ENCODE data around the gene DENND11.
"Not testable (repeated sequence)": the region's sequence is repeated elsewhere in the genome, so short reads cannot be mapped to it uniquely, and the experiment has no call there.

The DENND11 gene

DNA sequence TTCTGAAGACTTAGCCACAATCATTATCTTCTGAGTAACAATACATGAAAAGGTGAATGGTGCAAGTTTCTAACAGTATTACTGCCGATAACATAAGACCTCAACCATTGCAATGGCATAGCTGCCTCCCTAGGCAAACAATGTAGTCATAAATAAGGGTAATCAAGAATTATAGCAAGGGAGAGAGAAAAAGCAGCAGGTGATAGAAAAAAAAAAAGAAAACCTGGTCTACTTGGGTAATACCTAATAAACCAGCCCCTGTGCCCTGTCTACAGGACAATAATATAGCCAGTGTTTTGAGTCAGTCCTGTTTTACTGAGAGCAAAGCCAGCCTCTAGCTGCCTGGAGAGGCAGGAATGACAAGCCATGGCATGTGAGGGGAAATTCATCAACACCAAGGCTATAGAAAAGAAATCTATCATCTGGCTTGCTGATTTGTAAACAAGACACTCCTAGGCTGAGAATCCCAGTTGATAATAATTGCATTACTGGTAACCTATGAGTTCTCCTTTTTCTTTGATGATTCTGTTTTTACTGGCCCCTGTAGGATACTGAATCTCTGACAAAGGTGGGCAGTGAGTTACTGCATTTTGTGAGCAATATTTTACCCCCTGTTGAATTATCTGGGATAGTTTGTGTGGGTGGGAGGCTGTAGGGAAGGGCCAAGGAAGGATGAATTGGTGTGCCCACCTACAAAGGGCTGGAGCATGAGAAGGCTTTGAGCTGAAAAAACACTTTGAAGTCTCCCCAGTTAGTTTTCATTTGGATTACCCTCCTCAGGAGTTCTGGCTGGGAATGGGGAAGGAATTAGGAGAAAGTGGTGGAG lies 4.5 kb upstream of the DENND11 start:
- no peak for DNase-seq (ENCODE audit: low spot score)

DNA sequence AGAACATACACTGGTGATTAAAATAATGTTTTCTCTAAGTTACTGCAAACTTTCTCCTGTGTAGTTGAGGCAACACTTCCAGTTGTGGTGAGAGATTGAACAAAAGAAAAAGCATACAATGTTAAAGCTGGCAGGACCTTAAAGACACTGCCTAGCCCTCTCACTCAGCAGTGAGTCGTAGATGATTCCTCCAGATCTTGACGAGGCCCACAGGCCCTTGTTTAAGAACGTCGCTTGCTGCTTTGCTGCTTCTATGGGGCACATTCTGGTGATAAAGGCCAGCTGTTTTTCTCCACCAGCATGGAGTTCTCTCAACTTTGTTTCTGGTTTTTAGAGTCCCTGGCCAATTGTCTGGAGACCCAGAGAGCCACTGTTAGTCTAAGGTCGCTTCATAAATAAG lies 2.8 kb upstream of the DENND11 start:
- no peak for DNase-seq (ENCODE audit: low spot score)

DNA sequence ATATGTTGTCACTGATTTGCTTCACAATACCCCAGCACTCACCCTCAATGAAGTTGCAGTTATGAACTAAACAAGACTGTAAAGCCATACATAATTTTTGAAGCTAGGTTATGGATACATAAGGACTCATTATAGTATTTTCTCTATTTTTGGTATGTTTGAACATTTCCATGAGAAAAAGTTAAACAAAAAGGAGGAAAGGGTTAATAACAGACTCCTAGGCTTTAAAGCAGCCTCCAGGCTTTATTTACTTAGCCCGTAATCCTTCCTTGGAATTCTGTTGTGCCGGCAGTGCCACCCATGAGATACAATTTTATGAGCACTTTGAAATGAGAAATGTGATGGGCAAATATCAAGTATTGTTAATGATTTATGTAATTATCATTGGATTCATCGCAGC lies 2.1 kb upstream of the DENND11 start:
- DNase-seq (ENCODE audit: low spot score): no peak

GRCh38 chr7:141702892-141703291 lies 926 bp upstream of the DENND11 start:
- DNase-seq (ENCODE audit: low spot score): no peak

- DNase-seq (ENCODE audit: low spot score): peak; percentile 47
These were observed 398 bp downstream of the DENND11 start for GRCh38 chr7:141701489-141702046.

GRCh38 chr7:141700848-141701371 lies 1.1 kb downstream of the DENND11 start:
- DNase-seq (ENCODE audit: low spot score): no peak

- DNase-seq (ENCODE audit: low spot score): no peak
These were observed 1.6 kb downstream of the DENND11 start for GRCh38 chr7:141700296-141700847.

DNA sequence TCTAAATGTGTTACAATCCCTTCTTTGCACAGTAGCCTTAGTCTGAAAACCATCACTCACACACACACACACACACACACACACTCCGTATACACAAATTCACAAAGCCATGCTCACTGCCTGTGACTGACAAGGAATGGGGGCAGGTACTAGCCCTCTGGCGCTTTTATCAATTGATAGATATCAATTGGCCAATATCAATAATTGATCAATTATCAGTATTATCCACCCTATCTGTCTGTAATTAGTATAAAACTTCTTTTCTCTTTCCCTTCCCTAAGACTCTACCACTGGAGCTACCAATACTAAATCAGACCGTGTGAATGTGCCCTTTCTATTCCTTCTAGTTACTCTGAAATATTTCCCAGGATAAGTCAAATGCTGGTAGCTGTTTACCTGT lies 2.1 kb downstream of the DENND11 start:
- no peak for DNase-seq (ENCODE audit: low spot score)

DNA sequence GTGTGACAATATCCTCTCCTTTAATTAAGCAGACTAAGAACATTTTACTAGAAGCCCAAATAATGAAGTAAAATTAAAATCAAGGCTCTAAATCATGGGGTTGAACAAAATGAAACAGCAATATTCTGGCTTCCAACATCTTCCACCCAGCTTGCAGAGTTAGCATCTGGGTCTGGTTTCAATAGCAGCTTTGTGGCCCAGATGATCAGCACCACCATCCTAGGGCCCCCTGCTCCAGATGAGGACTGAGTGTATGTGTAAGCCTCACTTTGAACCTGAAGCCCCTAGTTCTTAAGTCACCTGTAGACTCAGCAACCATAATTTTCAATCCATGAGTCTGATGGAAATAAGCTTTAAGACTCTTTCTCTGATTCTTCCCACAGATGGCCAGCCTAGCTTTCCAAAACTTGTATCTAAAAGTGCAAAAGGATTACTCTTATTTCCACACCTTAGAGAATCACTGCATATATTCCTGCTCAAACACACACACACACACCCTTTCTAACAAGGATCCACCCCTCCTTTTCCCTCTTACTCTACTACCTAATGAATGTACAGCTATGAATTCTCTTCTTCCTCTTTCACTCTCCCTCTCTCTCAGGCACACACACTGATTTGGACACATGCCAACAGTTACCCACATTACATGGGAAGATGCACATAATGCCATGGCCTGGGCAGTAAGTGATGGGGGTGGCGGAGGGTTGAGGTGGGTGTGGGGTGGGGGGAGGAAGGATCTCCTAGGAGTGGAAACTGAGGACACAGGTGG lies 3.5 kb downstream of the DENND11 start:
- DNase-seq (ENCODE audit: low spot score): no peak

DNA sequence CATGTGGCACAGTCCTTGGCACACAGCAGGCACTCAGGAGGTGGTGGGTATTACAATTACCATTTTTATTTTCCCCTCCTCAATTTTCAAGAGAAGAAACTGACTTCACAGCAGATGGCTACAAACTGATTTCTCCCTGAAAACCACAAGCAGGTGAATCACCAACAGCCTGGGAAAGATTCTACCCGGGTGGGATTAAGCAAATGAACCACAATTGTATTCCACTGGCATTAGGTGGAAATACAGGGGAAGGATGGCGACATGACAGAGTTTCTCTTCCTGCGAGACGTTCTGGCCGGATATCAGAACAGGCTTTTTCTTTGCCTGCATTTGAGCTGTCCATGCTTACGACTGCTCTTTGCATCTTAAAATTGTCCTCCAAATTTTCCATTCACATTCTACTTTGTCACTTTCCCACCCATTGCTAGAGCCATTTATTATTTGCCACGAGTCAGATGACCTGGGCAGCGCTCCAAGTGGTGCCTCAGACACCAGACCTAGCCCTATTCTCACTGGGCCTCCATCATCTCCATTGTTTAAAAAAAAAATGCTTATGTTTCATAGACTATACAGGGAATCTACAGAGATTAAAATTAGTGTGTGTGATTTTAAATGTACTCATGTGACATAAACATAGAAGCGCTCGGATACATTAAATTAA lies 4.6 kb downstream of the DENND11 start:
- peak; percentile 77 for DNase-seq (ENCODE audit: low spot score)

GRCh38 chr7:141696348-141696747 lies 5.6 kb downstream of the DENND11 start:
- DNase-seq (ENCODE audit: low spot score): no peak

DNA sequence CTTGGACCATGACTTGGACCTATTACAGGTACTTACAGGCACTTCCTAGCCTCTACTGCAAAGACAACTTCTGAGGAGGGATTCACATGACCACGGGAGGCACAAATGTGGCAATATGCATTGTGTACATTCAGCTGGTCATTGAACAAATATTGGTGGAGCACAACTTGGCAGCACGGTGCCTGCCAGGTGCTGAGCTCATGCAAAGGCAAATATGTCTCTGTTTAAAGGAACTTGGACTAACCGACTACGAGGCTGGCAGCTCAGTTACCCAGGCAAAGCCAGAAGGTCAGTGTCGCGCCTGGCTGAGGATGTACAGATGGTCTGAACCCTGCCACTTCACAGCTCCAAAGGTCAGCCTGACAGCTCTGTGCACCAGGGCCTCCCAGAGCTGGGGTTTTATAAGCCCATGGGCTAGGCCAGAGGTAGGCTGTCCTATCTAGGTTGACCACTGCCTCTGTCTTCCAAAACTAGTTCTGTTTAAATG lies 6.1 kb downstream of the DENND11 start:
- DNase-seq (ENCODE audit: low spot score): no peak

GRCh38 chr7:141693082-141693481 lies 8.9 kb downstream of the DENND11 start:
- no peak for DNase-seq (ENCODE audit: low spot score)

DNA sequence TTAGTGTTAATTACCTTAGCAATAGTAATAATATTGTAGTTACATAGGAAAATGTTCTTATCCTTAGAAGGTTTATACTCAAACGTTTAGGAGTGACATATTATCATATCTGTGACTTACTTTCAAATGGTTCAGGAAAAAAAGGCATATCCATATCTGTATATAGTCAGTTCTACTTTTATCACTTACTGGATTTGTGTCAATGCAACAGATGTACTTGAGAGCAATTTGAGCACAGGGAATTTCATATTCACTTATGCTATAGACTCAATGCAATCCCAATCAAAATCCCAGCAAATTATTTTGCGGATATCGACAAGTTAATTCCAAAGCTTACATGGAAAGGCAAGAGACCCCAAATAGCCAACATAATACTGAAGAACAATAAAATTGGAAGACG lies 10.0 kb downstream of the DENND11 start:
- no peak for DNase-seq (ENCODE audit: low spot score)

DNA sequence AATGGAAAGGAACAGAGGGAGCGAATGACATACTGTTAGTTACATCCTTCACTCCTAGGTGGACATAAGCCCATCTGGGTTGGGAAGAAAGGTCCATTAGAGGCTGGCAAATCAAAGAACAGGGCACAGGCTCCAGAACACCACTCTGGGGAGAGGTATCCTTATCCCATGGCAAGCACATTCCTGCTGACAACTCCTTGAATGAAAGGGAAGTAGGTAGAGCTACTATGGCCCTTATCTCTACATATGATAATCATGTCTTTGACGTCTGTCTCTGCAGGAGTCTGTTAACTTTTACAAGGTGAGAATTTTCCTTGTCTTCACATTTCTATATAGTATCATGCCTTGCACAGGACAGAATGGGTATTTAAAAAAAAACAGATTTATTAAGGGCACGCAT lies 10.4 kb downstream of the DENND11 start:
- no peak for DNase-seq (ENCODE audit: low spot score)

DNA sequence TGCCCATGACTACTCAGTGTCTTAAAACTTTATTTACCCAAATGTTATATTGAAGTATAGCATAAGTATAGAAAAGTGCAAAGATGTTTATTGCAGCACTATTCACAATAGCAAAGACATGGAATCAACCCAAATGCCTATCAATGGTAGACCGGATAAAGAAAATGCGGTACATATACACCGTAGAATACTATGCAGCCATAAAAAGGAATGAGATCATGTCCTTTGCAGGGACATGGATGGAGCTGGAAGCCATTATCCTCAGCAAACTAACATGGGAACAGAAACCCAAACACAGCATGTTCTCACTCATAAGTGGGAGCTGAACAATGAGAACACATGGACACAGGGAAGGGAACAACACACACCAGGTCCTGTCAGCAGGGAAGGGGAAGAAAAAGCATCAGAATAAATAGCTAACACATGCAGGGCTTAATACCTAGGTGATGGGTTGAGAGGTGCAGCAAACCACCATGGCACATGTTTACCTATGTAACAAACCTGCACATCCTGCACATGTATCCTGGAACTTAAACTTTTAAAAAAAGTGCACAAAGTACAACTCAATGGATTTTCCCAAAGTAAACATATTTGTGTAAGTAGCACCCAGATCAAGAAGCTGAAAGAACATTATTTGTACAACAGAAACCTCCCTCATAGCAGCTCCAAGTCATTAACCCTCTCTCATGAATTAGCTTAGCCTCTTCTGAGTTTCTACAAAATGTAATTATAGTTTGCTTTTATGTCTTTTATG lies 12.7 kb downstream of the DENND11 start:
- DNase-seq (ENCODE audit: low spot score): not testable (repeated sequence)

DNA sequence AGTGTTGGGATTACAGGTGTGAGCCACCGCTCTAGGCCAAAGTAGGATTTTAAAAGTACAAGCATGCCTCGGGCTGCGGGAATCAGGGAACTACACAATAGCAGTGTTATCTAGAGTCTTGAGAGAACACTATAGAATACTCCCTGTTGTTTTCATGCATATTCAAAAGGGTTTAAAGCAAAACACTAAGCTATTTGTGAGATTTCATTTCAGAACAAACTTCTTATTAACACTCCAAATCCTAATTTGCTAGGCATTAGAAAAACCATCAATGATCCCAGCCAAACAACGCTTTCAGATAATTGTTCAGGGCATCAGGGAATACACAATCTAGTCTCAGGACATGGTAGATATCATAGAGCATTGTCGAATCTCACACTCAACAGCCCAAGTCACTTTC lies 13.9 kb downstream of the DENND11 start:
- DNase-seq (ENCODE audit: low spot score): no peak

- DNase-seq (ENCODE audit: low spot score): no peak
These were observed 15.3 kb downstream of the DENND11 start for GRCh38 chr7:141686670-141687069.

DNA sequence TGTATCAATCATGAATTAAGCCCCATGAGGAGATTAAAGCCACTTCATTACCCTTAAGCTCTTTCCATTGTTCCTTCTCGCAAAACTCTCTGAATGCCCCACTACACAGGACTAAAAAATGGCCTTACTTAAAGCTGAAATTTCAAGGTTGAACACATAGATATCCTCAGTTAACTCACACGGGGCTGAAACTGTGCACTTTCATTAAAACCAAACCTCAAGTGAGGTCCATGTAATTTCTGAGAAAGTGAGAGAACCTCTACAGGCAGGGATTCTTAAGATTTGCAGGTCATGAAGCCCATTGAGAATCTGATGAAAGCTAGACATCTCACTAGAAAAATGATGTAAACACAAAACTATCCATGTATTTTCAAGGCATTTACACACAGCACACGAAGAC lies 15.9 kb downstream of the DENND11 start:
- no peak for DNase-seq (ENCODE audit: low spot score)

DNA sequence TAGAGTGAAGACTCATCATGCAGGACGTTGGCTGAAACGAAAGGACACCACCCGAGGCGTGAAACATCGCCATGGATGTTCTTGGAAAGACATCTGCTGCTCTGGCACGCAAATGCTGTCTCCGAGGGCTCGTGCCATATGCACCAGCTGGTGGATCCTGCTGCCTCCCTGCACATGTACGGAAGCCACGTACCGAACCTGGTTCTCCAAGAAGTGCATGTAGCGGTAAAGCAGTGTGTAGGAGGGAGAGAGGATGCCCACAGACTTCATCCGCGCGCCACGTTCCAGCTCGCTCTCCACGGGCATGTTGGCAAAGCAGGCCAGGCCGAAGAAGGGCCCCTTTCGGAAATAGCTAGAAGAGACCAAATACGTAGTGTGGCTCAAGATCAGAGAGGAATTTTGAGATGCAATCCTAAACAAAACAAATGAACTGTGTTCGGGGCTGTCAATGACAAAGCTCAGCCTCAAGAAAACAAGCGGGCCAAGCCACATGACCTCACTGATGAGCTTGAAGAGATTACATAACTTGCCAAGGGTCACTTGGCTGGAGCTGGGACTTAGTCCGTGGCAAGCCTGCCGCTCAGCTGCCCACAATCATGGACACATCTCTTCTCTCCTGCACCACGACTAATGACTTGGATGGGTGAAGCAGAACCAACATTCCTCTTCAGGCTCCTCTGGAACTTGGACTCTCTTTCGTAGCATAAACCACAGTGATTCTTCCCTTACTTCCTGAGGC lies 16.5 kb downstream of the DENND11 start:
- no peak for DNase-seq (ENCODE audit: low spot score)
